ENCODE results near the gene ZNF526. TPM values are rescaled to one million over a fixed set of nuclear protein-coding genes. Genes with fewer than 3 reads are reported as not detected.

ZNF526 gene
- polyA plus RNA-seq, 1 donor from 2014 or later: 2.1 TPM

DNA sequence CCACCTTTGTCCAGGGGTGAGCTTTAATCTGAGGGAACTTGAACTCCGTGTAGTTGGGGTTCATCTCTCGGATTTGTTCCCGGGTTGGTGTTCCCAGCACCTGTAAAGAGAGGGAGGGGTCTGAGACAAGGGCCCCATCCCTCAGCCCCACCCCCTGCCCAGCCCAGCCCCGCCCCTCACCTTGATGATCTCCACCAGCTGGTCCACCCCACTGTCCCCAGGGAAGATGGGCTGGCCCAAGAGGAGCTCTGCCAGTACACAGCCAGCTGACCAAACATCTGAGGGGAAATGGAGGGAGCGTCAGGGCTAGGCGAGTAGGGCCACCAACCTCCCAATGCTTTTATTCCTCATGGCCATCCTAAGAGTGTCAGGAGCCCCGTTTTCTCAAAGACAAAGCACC lies 13.0 kb downstream of the ZNF526 start:
- no peaks in the 10 kb centered on the region for H3K9me3 ChIP-seq (ENCODE audit: low read length)
- H3K9me2 ChIP-seq (ENCODE audit: insufficient read depth, low read length): no peaks in the 10 kb centered on the region
- H3K9ac ChIP-seq (ENCODE audit: low read length): no peak overlapping the region
- no peaks in the 10 kb centered on the region for H3K27me3 ChIP-seq (ENCODE audit: insufficient read depth, low read depth, low read length)
- H3K79me2 ChIP-seq (replicated peaks; ENCODE audit: insufficient read depth, low read length): no peaks in the 10 kb centered on the region
- TF ChIP-seq, protein P1, sequence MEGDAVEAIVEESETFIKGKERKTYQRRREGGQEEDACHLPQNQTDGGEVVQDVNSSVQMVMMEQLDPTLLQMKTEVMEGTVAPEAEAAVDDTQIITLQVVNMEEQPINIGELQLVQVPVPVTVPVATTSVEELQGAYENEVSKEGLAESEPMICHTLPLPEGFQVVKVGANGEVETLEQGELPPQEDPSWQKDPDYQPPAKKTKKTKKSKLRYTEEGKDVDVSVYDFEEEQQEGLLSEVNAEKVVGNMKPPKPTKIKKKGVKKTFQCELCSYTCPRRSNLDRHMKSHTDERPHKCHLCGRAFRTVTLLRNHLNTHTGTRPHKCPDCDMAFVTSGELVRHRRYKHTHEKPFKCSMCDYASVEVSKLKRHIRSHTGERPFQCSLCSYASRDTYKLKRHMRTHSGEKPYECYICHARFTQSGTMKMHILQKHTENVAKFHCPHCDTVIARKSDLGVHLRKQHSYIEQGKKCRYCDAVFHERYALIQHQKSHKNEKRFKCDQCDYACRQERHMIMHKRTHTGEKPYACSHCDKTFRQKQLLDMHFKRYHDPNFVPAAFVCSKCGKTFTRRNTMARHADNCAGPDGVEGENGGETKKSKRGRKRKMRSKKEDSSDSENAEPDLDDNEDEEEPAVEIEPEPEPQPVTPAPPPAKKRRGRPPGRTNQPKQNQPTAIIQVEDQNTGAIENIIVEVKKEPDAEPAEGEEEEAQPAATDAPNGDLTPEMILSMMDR (IDR thresholded peaks at IDR 0.05; ENCODE audit: poor library complexity, severe bottlenecking): no peak
- TF ChIP-seq RAD21 (conservative IDR thresholded peaks at IDR 0.05): no peak
- TF ChIP-seq MXI1 (conservative IDR thresholded peaks at IDR 0.05; ENCODE audit: poor library complexity, severe bottlenecking): no peak
- TF ChIP-seq, protein P2, sequence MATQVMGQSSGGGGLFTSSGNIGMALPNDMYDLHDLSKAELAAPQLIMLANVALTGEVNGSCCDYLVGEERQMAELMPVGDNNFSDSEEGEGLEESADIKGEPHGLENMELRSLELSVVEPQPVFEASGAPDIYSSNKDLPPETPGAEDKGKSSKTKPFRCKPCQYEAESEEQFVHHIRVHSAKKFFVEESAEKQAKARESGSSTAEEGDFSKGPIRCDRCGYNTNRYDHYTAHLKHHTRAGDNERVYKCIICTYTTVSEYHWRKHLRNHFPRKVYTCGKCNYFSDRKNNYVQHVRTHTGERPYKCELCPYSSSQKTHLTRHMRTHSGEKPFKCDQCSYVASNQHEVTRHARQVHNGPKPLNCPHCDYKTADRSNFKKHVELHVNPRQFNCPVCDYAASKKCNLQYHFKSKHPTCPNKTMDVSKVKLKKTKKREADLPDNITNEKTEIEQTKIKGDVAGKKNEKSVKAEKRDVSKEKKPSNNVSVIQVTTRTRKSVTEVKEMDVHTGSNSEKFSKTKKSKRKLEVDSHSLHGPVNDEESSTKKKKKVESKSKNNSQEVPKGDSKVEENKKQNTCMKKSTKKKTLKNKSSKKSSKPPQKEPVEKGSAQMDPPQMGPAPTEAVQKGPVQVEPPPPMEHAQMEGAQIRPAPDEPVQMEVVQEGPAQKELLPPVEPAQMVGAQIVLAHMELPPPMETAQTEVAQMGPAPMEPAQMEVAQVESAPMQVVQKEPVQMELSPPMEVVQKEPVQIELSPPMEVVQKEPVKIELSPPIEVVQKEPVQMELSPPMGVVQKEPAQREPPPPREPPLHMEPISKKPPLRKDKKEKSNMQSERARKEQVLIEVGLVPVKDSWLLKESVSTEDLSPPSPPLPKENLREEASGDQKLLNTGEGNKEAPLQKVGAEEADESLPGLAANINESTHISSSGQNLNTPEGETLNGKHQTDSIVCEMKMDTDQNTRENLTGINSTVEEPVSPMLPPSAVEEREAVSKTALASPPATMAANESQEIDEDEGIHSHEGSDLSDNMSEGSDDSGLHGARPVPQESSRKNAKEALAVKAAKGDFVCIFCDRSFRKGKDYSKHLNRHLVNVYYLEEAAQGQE (IDR thresholded peaks at IDR 0.05; ENCODE audit: borderline replicate concordance): no peak
- TF ChIP-seq EP300 (conservative IDR thresholded peaks at IDR 0.05; ENCODE audit: poor library complexity, severe bottlenecking): no peak
- no peak for TF ChIP-seq EZH2 (IDR thresholded peaks at IDR 0.05; ENCODE audit: borderline replicate concordance, insufficient read depth, low read length, poor library complexity, severe bottlenecking)
- TF ChIP-seq POLR2AphosphoS5 (IDR thresholded peaks at IDR 0.05): no peak
- no peaks in the 10 kb centered on the region for H4K20me1 ChIP-seq (ENCODE audit: insufficient read depth)
- no peak overlapping the region for H3K4me2 ChIP-seq (ENCODE audit: low read length)
- no peak overlapping the region for H3K4me3 ChIP-seq (ENCODE audit: low read length)
- no peak overlapping the region for H2AFZ ChIP-seq (ENCODE audit: low read depth, low read length)
- H3F3A ChIP-seq (ENCODE audit: insufficient read depth, low read length, poor library complexity, severe bottlenecking): no peaks in the 10 kb centered on the region
- peaks cover 10% of the 10 kb centered on the region for H3K36me3 ChIP-seq (ENCODE audit: insufficient read depth, low read length)
- H3K27ac ChIP-seq (ENCODE audit: low read length): no peak overlapping the region

DNA sequence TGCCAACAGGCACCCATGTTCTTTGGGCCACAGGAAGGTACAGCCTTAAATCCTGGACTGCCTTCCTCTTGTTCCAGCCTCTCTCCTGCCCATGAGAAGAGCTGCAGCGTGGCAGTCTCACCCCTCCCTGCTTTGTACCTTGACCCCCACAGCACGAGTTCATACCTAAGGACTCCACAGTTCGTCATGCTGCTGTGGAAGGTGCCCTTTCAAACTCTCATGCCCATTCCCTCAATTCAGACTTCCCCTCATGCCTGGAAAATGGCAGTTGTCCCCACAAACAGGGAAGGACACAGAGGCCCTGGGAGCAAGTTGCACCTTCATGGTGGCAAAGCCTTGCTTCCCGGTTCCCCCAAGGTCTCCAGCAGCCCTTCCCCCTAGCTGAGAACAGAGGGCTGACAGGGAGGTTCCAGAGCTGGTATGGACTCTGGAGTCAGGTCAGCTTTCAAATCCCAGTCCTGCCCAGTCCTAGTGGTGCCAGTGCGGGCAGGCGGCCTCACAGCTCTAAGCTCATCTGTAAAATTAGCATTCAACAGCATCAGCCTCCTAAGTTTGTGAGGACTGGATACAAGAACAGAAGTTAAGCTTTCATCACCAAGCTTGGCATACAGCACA lies 13.7 kb downstream of the ZNF526 start:
- Histone ChIP-seq H3K9me3 (ENCODE audit: low read length) (no peaks in the 10 kb centered on the region), H3K79me2 (replicated peaks; ENCODE audit: insufficient read depth, low read length) (no peaks in the 10 kb centered on the region), H3K27me3 (ENCODE audit: insufficient read depth, low read depth, low read length) (no peaks in the 10 kb centered on the region), H3K4me3 (ENCODE audit: low read length) (no peak overlapping the region), H2AFZ (ENCODE audit: low read depth, low read length) (no peak overlapping the region), H3K9me2 (ENCODE audit: insufficient read depth, low read length) (no peaks in the 10 kb centered on the region), H3K9ac (ENCODE audit: low read length) (no peak overlapping the region), H4K20me1 (ENCODE audit: insufficient read depth) (no peaks in the 10 kb centered on the region), H3F3A (ENCODE audit: insufficient read depth, low read length, poor library complexity, severe bottlenecking) (no peaks in the 10 kb centered on the region), H3K27ac (ENCODE audit: low read length) (no peak overlapping the region), H3K4me2 (ENCODE audit: low read length) (no peak overlapping the region), H3K36me3 (ENCODE audit: insufficient read depth, low read length) (peaks cover 10% of the 10 kb centered on the region)
- TF ChIP-seq SMC3 (conservative IDR thresholded peaks at IDR 0.05; ENCODE audit: poor library complexity): no peak
- TF ChIP-seq EZH2 (IDR thresholded peaks at IDR 0.05; ENCODE audit: borderline replicate concordance, insufficient read depth, low read length, poor library complexity, severe bottlenecking): no peak
- no peak for TF ChIP-seq EP300 (conservative IDR thresholded peaks at IDR 0.05; ENCODE audit: poor library complexity, severe bottlenecking)
- no peak for TF ChIP-seq TAF1 (IDR thresholded peaks at IDR 0.05; ENCODE audit: low read depth)
- TF ChIP-seq, protein P1 (IDR thresholded peaks at IDR 0.05; ENCODE audit: poor library complexity, severe bottlenecking): no peak
- TF ChIP-seq MXI1 (conservative IDR thresholded peaks at IDR 0.05; ENCODE audit: poor library complexity, severe bottlenecking): no peak
- TF ChIP-seq RAD21 (conservative IDR thresholded peaks at IDR 0.05): no peak
- no peak for TF ChIP-seq POLR2AphosphoS5 (IDR thresholded peaks at IDR 0.05)
- TF ChIP-seq, protein P2 (IDR thresholded peaks at IDR 0.05; ENCODE audit: borderline replicate concordance): no peak

Data from neural cell (in vitro differentiated cells).